Activated T-cell treated with anti-CD3 and anti-CD28 coated beads for 24 hours (primary cell): ENCODE results near the gene CTBP1.
"Not testable (repeated sequence)": the region's sequence is repeated elsewhere in the genome, so short reads cannot be mapped to it uniquely, and the experiment has no call there.

ENCODE experiments used
- DNase-seq: peaks from one replicate; pipeline ENCODE4 v3.0.0-alpha.2; 2020; ENCODE audit warnings: low read depth

Gene CTBP1

GRCh38 chr4:1248245-1249147 lies at the start of gene CTBP1:
Gene CTBP1, minus strand, starts transcription at chr4:1249130. Its CDS starts 7,799 bp downstream, at chr4:1241331.
- peak; percentile 73 for DNase-seq

GRCh38 chr4:1298461-1298860 lies 49.5 kb upstream of the CTBP1 start:
- no peak for DNase-seq

- no peak for DNase-seq
Observed at GRCh38 chr4:1297456-1298325, 48.8 kb upstream of the CTBP1 start.

- DNase-seq: no peak
Observed at GRCh38 chr4:1297023-1297395, 48.1 kb upstream of the CTBP1 start.

GRCh38 chr4:1296324-1297022 lies 47.5 kb upstream of the CTBP1 start:
- DNase-seq: no peak

- DNase-seq: no peak
Observed at GRCh38 chr4:1295405-1296055, 46.6 kb upstream of the CTBP1 start.

- no peak for DNase-seq
Observed at GRCh38 chr4:1294891-1295290, 46.0 kb upstream of the CTBP1 start.

- no peak for DNase-seq
Observed at GRCh38 chr4:1294424-1294823, 45.5 kb upstream of the CTBP1 start.

- DNase-seq: no peak
Observed at GRCh38 chr4:1293991-1294390, 45.1 kb upstream of the CTBP1 start.

GRCh38 chr4:1293531-1293941 lies 44.6 kb upstream of the CTBP1 start:
- DNase-seq: no peak

GRCh38 chr4:1292703-1293011 lies 43.7 kb upstream of the CTBP1 start:
- DNase-seq: not testable (repeated sequence)

- DNase-seq: no peak
Observed at GRCh38 chr4:1291996-1292702, 43.2 kb upstream of the CTBP1 start.

GRCh38 chr4:1291091-1291490 lies 42.2 kb upstream of the CTBP1 start:
- no peak for DNase-seq

GRCh38 chr4:1290165-1290977 lies 41.4 kb upstream of the CTBP1 start:
- DNase-seq: no peak

GRCh38 chr4:1289207-1290164 lies 40.6 kb upstream of the CTBP1 start, which contains the start of gene MAEA:
Gene MAEA, plus strand, starts transcription at chr4:1289891. Its CDS starts 23 bp downstream, at chr4:1289914.
- DNase-seq: peak; percentile 98

GRCh38 chr4:1288786-1289185 lies 39.9 kb upstream of the CTBP1 start:
- DNase-seq: no peak

- no peak for DNase-seq
Observed at GRCh38 chr4:1285790-1286553, 37.0 kb upstream of the CTBP1 start.

GRCh38 chr4:1285151-1285789 lies 36.3 kb upstream of the CTBP1 start:
- DNase-seq: no peak
